Stimulated activated CD8-positive, alpha-beta memory T cell treated with anti-CD3 and anti-CD28 coated beads, Interleukin-4, amount 100 ng/mL, for 4 hours (primary cell): ENCODE results near the gene ARHGAP9.
A peak's percentile ranks its signal among the peaks of the same experiment; 100 is the strongest.
"Not testable (repeated sequence)": the region's sequence is repeated elsewhere in the genome, so short reads cannot be mapped to it uniquely, and the experiment has no call there.

Source experiments
- DNase-seq, 2 donors: peaks; one replicate each; pipeline ENCODE4 v3.0.0-alpha.2; 2020; ENCODE audit warnings: low read depth in 2 of 2, low spot score in 1 of 2

The ARHGAP9 gene

GRCh38 chr12:57459055-57459749 lies 20.5 kb downstream of the ARHGAP9 start:
- DNase-seq = peak; percentile 82 to 83

DNA sequence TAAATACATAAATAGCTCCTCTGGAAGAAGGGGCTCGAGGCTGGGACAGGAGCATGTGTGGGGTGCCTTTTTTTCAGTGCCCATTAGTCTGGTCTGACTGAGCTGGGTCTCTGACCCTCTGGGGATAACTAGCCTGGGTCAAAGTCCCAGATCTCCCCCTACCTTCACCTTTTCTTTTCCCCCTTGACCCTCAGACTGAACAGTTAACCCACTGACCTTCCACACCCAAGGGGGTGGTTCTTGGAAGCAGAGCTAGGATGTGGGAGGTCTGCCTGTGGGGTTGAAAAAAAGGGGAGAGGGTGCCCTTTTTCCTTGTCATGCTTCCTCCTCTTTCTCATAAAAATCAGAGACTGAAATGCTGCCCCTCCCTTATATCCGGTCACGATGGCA lies 21.0 kb downstream of the ARHGAP9 start:
- DNase-seq = no peak

DNA sequence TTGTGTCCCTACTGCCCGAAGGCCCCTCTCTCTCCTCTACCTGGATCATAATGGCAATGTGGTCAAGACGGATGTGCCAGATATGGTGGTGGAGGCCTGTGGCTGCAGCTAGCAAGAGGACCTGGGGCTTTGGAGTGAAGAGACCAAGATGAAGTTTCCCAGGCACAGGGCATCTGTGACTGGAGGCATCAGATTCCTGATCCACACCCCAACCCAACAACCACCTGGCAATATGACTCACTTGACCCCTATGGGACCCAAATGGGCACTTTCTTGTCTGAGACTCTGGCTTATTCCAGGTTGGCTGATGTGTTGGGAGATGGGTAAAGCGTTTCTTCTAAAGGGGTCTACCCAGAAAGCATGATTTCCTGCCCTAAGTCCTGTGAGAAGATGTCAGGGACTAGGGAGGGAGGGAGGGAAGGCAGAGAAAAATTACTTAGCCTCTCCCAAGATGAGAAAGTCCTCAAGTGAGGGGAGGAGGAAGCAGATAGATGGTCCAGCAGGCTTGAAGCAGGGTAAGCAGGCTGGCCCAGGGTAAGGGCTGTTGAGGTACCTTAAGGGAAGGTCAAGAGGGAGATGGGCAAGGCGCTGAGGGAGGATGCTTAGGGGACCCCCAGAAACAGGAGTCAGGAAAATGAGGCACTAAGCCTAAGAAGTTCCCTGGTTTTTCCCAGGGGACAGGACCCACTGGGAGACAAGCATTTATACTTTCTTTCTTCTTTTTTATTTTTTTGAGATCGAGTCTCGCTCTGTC lies 22.8 kb downstream of the ARHGAP9 start:
- DNase-seq = no peak

DNA sequence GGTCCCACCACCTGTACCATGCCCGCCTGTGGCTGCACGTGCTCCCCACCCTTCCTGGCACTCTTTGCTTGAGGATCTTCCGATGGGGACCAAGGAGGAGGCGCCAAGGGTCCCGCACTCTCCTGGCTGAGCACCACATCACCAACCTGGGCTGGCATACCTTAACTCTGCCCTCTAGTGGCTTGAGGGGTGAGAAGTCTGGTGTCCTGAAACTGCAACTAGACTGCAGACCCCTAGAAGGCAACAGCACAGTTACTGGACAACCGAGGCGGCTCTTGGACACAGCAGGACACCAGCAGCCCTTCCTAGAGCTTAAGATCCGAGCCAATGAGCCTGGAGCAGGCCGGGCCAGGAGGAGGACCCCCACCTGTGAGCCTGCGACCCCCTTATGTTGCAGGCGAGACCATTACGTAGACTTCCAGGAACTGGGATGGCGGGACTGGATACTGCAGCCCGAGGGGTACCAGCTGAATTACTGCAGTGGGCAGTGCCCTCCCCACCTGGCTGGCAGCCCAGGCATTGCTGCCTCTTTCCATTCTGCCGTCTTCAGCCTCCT lies 23.4 kb downstream of the ARHGAP9 start:
- DNase-seq = no peak

GRCh38 chr12:57455374-57456144 lies 24.1 kb downstream of the ARHGAP9 start:
- no peak for DNase-seq

- no peak for DNase-seq
Observed at GRCh38 chr12:57454566-57455373, 24.9 kb downstream of the ARHGAP9 start, which contains the start of gene INHBE. Gene INHBE, plus strand, starts transcription at chr12:57455307. Its CDS starts 230 bp downstream, at chr12:57455537.

GRCh38 chr12:57454213-57454565 lies 25.5 kb downstream of the ARHGAP9 start:
- no peak for DNase-seq

GRCh38 chr12:57452937-57453509 lies 26.6 kb downstream of the ARHGAP9 start:
- DNase-seq = no peak

GRCh38 chr12:57452181-57452936 lies 27.3 kb downstream of the ARHGAP9 start:
- DNase-seq = no peak

DNA sequence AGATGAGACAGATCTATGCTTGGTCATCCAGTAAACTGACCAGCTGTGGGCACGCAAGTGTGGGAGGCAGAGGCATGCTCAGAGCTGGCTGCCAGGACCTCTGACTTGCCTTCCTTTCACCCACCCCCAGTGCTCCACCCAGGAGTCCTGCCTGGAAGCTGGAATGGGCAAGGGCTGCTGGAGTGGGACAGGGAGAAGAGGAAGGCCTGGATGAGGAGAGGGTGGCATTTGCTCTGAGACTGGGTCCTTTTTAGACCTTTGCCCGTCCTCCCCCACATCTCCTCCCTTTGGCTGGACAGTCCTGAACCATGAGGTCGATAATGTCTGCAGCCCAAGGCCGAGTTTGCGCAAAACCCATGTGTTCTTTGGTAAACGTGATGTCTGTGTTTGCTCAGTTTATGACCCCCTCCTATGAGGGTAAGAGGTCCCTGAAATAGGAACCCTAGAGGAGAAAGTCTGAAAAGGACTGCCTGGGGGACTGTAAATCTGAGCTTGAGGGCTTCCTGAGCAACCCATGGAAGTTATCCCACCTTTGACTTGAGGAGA lies 28.4 kb downstream of the ARHGAP9 start:
- no peak for DNase-seq

- no peak for DNase-seq
Observed at GRCh38 chr12:57450057-57450456, 29.6 kb downstream of the ARHGAP9 start.

DNA sequence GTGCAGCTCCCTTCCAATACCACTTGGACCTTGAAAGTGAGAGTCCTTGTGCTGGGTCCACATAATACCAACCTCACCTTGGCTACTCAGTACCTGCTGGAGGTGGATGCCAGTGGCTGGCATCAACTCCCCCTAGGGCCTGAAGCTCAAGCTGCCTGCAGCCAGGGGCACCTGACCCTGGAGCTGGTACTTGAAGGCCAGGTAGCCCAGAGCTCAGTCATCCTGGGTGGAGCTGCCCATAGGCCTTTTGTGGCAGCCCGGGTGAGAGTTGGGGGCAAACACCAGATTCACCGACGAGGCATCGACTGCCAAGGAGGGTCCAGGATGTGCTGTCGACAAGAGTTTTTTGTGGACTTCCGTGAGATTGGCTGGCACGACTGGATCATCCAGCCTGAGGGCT lies 30.3 kb downstream of the ARHGAP9 start:
- no peak for DNase-seq

GRCh38 chr12:57448669-57449068 lies 31.0 kb downstream of the ARHGAP9 start:
- DNase-seq = no peak

- no peak for DNase-seq
Observed at GRCh38 chr12:57446292-57446960, 33.2 kb downstream of the ARHGAP9 start.

- DNase-seq = no peak
Observed at GRCh38 chr12:57444744-57445143, 34.9 kb downstream of the ARHGAP9 start.

DNA sequence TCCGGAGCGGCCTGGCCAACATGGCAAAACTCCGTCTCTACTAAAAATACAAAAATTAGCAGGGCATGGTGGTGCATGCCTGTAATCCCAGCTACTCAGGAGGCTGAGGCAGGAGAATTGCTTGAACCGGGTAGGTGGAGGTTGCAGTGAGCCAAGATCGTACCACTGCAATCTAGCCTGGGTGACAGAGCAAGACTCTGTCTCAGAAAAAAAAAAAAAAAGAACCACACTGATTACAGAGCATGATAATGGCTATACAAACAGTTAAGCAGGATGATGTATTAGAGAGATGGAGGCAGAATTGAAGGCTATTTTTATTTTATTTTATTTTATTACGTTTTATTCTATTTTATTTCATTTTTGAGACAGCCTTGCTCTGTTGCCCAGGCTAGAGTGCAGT lies 35.3 kb downstream of the ARHGAP9 start:
- not testable (repeated sequence) for DNase-seq

- no peak for DNase-seq
Observed at GRCh38 chr12:57441846-57442427, 37.7 kb downstream of the ARHGAP9 start.

DNA sequence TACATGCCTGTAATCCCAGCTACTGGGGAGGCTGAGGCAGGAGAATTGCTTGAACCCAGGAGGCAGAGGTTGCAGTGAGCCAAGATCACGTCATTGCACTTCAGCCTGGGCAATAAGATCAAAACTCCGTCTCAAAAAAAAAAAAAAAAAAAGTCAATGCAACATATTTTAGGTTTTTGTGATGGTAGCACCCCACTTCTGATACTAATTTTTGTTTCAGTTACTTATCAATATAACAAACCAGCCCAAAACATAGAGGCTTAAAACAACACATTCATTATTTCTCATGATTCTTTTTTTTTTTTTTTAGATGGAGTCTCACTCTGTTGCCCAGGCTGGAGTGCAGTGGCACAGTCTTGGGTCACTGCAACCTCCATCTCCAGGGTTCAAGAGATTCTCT lies 38.3 kb downstream of the ARHGAP9 start:
- not testable (repeated sequence) for DNase-seq
